H1 (cell line): Measurements from ENCODE around the gene HAND1. TPM values are rescaled to one million over a fixed set of nuclear protein-coding genes. Genes with fewer than 3 reads are reported as not detected.
A peak's percentile ranks its signal among the peaks of the same experiment; 100 is the strongest.

Experiments
- CTCF ChIA-PET: fragments of 300-600 bp; sonication (Branson Sonifier 250); formaldehyde crosslinking; loops from one replicate; lab custom pipeline; 2021; ENCODE audit not compliant: partially characterized antibody; lab: Charles Lee
- POLR2A ChIA-PET: fragments of 300-600 bp; sonication (Branson Sonifier 250); formaldehyde crosslinking; loops from one replicate; lab custom pipeline; 2021; ENCODE audit warnings: inconsistent platforms; ENCODE audit not compliant: partially characterized antibody; lab: Charles Lee
- DNase-seq, 2 experiments: peaks; one replicate each; pipeline versions ENCODE4 v3.0.0 to v3.0.0-alpha.2; 2010 to 2022; ENCODE audit warnings: low spot score in 2 of 2, low read depth in 1 of 2, mixed read lengths in 1 of 2
- FAIRE-seq: peaks from 2 replicates; lab custom pipeline; 2011; peaks lifted over from hg19 to GRCh38; lab: Jason Lieb, UNC
- H2AFZ ChIP-seq: 2 replicates; pipeline ENCODE4 v1.8.1; 2012; ENCODE audit warnings: low read length, inconsistent platforms
- H2AK5ac ChIP-seq: 2 replicates; pipeline ENCODE4 v1.6.1; 2013; ENCODE audit warnings: low read depth, low read length
- H2BK120ac ChIP-seq: replicated peaks from 2 replicates; pipeline ENCODE3; 2013; ENCODE audit warnings: low read depth, low read length, inconsistent platforms
- H2BK12ac ChIP-seq: 2 replicates; pipeline ENCODE4 v1.6.1; 2013; ENCODE audit warnings: low read depth, low read length
- H2BK15ac ChIP-seq: 2 replicates; pipeline ENCODE4 v1.6.1; 2013; ENCODE audit warnings: low read length
- H2BK20ac ChIP-seq: 2 replicates; pipeline ENCODE4 v1.6.1; 2013; ENCODE audit warnings: low read length
- H2BK5ac ChIP-seq: 2 replicates; pipeline ENCODE4 v1.6.1; 2013; ENCODE audit warnings: low read depth, low read length
- H3K14ac ChIP-seq: 2 replicates; pipeline ENCODE4 v1.6.1; 2013; ENCODE audit warnings: inconsistent platforms; ENCODE audit not compliant: insufficient read length
- H3K18ac ChIP-seq: 2 replicates; pipeline ENCODE4 v1.6.1; 2013; ENCODE audit warnings: low read length; ENCODE audit errors: extremely low read depth
- H3K23ac ChIP-seq: 2 replicates; pipeline ENCODE4 v1.6.1; 2013; ENCODE audit warnings: inconsistent platforms; ENCODE audit not compliant: insufficient read length
- H3K23me2 ChIP-seq: 2 replicates; pipeline ENCODE4 v1.6.1; 2013; ENCODE audit warnings: low read depth, low read length
- H3K27ac ChIP-seq: 2 replicates; pipeline ENCODE4 v1.6.1; 2011; ENCODE audit warnings: low read depth, low read length, inconsistent platforms
- H3K27me3 ChIP-seq, 4 experiments: replicated peaks in 1 of 4; 1 replicate in 1 of 4; 2 replicates in 3 of 4; pipeline versions ENCODE4 v1.6.1 to v1.8.1; 2011 to 2013; ENCODE audit warnings: low read length in 3 of 4, mild to moderate bottlenecking in 3 of 4, inconsistent platforms in 2 of 4, mixed read lengths in 2 of 4, moderate library complexity in 1 of 4; ENCODE audit not compliant: control insufficient read depth in 3 of 4, insufficient read depth in 3 of 4; ENCODE audit errors: extremely low read depth in 1 of 4
- H3K36me3 ChIP-seq, 4 experiments: 2 replicates each; pipeline versions ENCODE4 v1.6.1 to v1.8.1; 2011 to 2013; ENCODE audit warnings: mild to moderate bottlenecking in 4 of 4, low read length in 3 of 4, moderate library complexity in 2 of 4, control low read depth in 1 of 4, inconsistent platforms in 1 of 4; ENCODE audit not compliant: insufficient read depth in 4 of 4, control insufficient read depth in 2 of 4
- H3K4ac ChIP-seq: replicated peaks from 2 replicates; pipeline ENCODE3; 2013; ENCODE audit warnings: low read length, low read depth, mixed read lengths, inconsistent platforms; ENCODE audit not compliant: insufficient read length
- H3K4me1 ChIP-seq, 4 experiments: replicated peaks in 1 of 4; 1 replicate in 1 of 4; 2 replicates in 3 of 4; pipeline versions ENCODE4 v1.6.1 to v1.8.1; 2011 to 2013; ENCODE audit warnings: low read length in 3 of 4, inconsistent platforms in 2 of 4, mixed read lengths in 1 of 4; ENCODE audit not compliant: insufficient read depth in 4 of 4, control insufficient read depth in 3 of 4
- H3K4me2 ChIP-seq, 2 experiments: 2 replicates each; pipeline versions ENCODE4 v1.6.1 to v1.8.1; 2011 to 2013; ENCODE audit warnings: low read depth in 2 of 2, low read length in 2 of 2, control low read depth in 1 of 2, inconsistent platforms in 1 of 2, mild to moderate bottlenecking in 1 of 2; ENCODE audit not compliant: insufficient read depth in 1 of 2
- H3K4me3 ChIP-seq, 4 experiments: fragments of 200-600, 300-600 bp in 1 of 4; sonication (generic), shearing (Covaris generic), sonication (Bioruptor Twin) in 1 of 4; 2 replicates each; pipeline versions ENCODE4 v1.5.1 to v1.8.1; 2011 to 2016; ENCODE audit warnings: low read length in 4 of 4, low read depth in 3 of 4, control low read depth in 2 of 4, inconsistent platforms in 2 of 4, mild to moderate bottlenecking in 2 of 4, mixed read lengths in 1 of 4, moderate library complexity in 1 of 4; ENCODE audit not compliant: insufficient read depth in 2 of 4; ENCODE audit errors: extremely low read depth in 1 of 4
- H3K56ac ChIP-seq: replicated peaks from 2 replicates; pipeline ENCODE3; 2013; ENCODE audit warnings: low read depth, mild to moderate bottlenecking, mixed read lengths, low read length, inconsistent platforms; ENCODE audit not compliant: insufficient read length
- H3K79me1 ChIP-seq: 2 replicates; pipeline ENCODE4 v1.6.1; 2013; ENCODE audit warnings: low read depth, low read length, control low read depth
- H3K79me2 ChIP-seq, 2 experiments: 2 replicates each; pipeline versions ENCODE4 v1.6.1 to v1.8.1; 2012 to 2013; ENCODE audit warnings: low read length in 2 of 2, mild to moderate bottlenecking in 2 of 2, inconsistent platforms in 1 of 2; ENCODE audit not compliant: insufficient read depth in 2 of 2, control insufficient read depth in 1 of 2
- H3K9ac ChIP-seq, 4 experiments: replicated peaks in 1 of 4; 1 replicate in 1 of 4; 2 replicates in 3 of 4; pipeline versions ENCODE4 v1.6.1 to v1.8.1; 2011 to 2013; ENCODE audit warnings: low read depth in 3 of 4, low read length in 3 of 4, control low read depth in 2 of 4, mild to moderate bottlenecking in 2 of 4, moderate library complexity in 2 of 4, inconsistent platforms in 1 of 4; ENCODE audit errors: extremely low read depth in 1 of 4
- H3K9me3 ChIP-seq, 2 experiments: 2 replicates each; pipeline versions ENCODE4 v1.6.1 to v1.8.1; 2012 to 2013; ENCODE audit warnings: mild to moderate bottlenecking in 2 of 2, moderate library complexity in 2 of 2, control low read depth in 1 of 2, inconsistent platforms in 1 of 2, low read depth in 1 of 2, low read length in 1 of 2, mixed read lengths in 1 of 2; ENCODE audit not compliant: insufficient read depth in 2 of 2
- H4K20me1 ChIP-seq, 2 experiments: replicated peaks in 1 of 2; 2 replicates each; pipeline versions ENCODE3 to v1.8.1; 2011 to 2013; ENCODE audit warnings: inconsistent platforms in 2 of 2, low read length in 2 of 2, mild to moderate bottlenecking in 1 of 2; ENCODE audit not compliant: insufficient read depth in 2 of 2, control insufficient read depth in 1 of 2
- H4K5ac ChIP-seq: 2 replicates; pipeline ENCODE4 v1.6.1; 2013; ENCODE audit warnings: low read length, low read depth, mixed read lengths, inconsistent platforms; ENCODE audit not compliant: insufficient read length
- H4K8ac ChIP-seq: 2 replicates; pipeline ENCODE4 v1.8.0; 2013; ENCODE audit warnings: mild to moderate bottlenecking, moderate library complexity, low read length, inconsistent platforms; ENCODE audit not compliant: insufficient read depth; ENCODE audit errors: extremely low read depth
- H4K91ac ChIP-seq: replicated peaks from 2 replicates; pipeline ENCODE3; 2013; ENCODE audit warnings: low read length, mixed read lengths, inconsistent platforms; ENCODE audit not compliant: insufficient read length
- CBX8 ChIP-seq: fragments of 300-800, 300-1000 bp; sonication (generic); IDR thresholded peaks from 2 replicates; pipeline ENCODE4 v1.7.1; 2016; ENCODE audit warnings: low read depth, low read length, borderline replicate concordance
- EZH2 ChIP-seq: fragments of 200-600 bp; sonication (generic); IDR thresholded peaks from 2 replicates; pipeline ENCODE4 v1.7.1; 2012; ENCODE audit warnings: low read depth, mild to moderate bottlenecking, moderate library complexity, low read length, inconsistent platforms; ENCODE audit not compliant: severe bottlenecking
- NRF1 ChIP-seq: IDR thresholded peaks from 2 replicates; pipeline ENCODE4 v1.6.1; 2011; ENCODE audit warnings: mild to moderate bottlenecking, low read depth, low read length, improper control_type of control experiment
- RNF2 ChIP-seq: fragments of 200-900, 300-1000 bp; sonication (generic); IDR thresholded peaks from 2 replicates; pipeline ENCODE4 v1.7.1; 2016; ENCODE audit warnings: borderline replicate concordance, low read depth, mild to moderate bottlenecking, antibody characterized with exemption, low read length; ENCODE audit not compliant: poor library complexity, severe bottlenecking; ENCODE audit errors: missing control alignments
- SUZ12 ChIP-seq: fragments of 200-600 bp; sonication (generic); IDR thresholded peaks from 2 replicates; pipeline ENCODE4 v1.6.1; 2012; ENCODE audit warnings: mild to moderate bottlenecking, inconsistent platforms, low read length, moderate library complexity, mixed read lengths
- WGBS, 2 experiments: shearing (Covaris generic) in 1 of 2; methylation state at CpG; one replicate each; pipeline versions ENCODE4 v1.1.6 to v1.1.7; 2013 to 2015; ENCODE audit warnings: low lambda C conversion rate in 2 of 2, mixed read lengths in 2 of 2, inconsistent platforms in 1 of 2, low coverage in 1 of 2, missing lambda C conversion rate in 1 of 2; ENCODE audit not compliant: insufficient replicate concordance in 2 of 2, insufficient coverage in 1 of 2, insufficient read length in 1 of 2; ENCODE audit errors: extremely low coverage in 1 of 2, missing lambda C conversion rate in 1 of 2; 5-methylcytosine and 5-hydroxymethylcytosine counted together
- polyA plus RNA-seq, 7 experiments: library from polyadenylated mRNA; depleted of rRNA in 3 of 7; stranded (reverse) in 5 of 7; unstranded in 2 of 7; fragments of >200 nt in 5 of 7; fragments of 200-250 nt in 2 of 7; gene quantifications; 1 replicate in 5 of 7; 2 replicates in 1 of 7; 4 replicates in 1 of 7; pipeline versions ENCODE4 v1.2.1 to v1.2.3, GENCODE V29; 2011 to 2013; ENCODE audit warnings: missing spikeins in 2 of 7, mixed read lengths in 2 of 7
- total RNA-seq: library from RNA; stranded (reverse); fragmentation: NEBNext Ultra II Directional; extraction: Animal tissue kit (Norgen Biotek cat#: 25700); gene quantifications from 2 replicates; pipeline ENCODE4 v1.2.1, GENCODE V29; 2021

The HAND1 gene
- total and polyA plus RNA-seq, 2 of the 8 experiments (the other 6 are each of a cell fraction or from before 2014, with no cell fraction given): 0.06 TPM; not detected in 1

- no peak overlapping the region for H3K23ac ChIP-seq
- no peaks in the 10 kb centered on the region; the same call in 1 of the 2 replicates for H3K79me1 ChIP-seq
- DNase-seq (no peak), FAIRE-seq (no peak)
- no peak overlapping the region for H4K5ac ChIP-seq
- peak overlapping the region in 1 of 4 experiments; percentile 58; a peak in 3 of 8 replicates for H3K4me3 ChIP-seq
- TF ChIP-seq CBX8 (peak; percentile 97), RNF2 (peak; percentile 100), NRF1 (no peak), SUZ12 (peak; percentile 96), EZH2 (peak; percentile 92)
- 7% methylated on average over 17 of the region's 17 CpGs; no CpG with 5 or more reads in 1 of the 2 experiments for WGBS, 2 experiments
- peaks cover 11% of the 10 kb centered on the region; the same call in 1 of the 2 replicates for H3K23me2 ChIP-seq
- no peak overlapping the region for H3K14ac ChIP-seq
- H3K79me2 ChIP-seq: no peaks in the 10 kb centered on the region
- no peak overlapping the region for H4K91ac ChIP-seq
- H3K9me3 ChIP-seq: no peaks in the 10 kb centered on the region
- H3K4ac ChIP-seq: no peak overlapping the region
- H3K4me2 ChIP-seq: peak overlapping the region; percentile 80 to 85; a peak in 3 of 4 replicates
- peak overlapping the region; percentile 96 for H2BK12ac ChIP-seq
- ChIA-PET POLR2A (interaction anchor here (0.6 to 2.6 kb wide), 3 partner anchors 10 to 134 kb away, joined by 3 to 16 read pairs (median 3); no protein-coding TSS in a partner anchor), CTCF (interaction anchor here (2.4 to 16.1 kb wide), 4 partner anchors 7 to 136 kb away, joined by 7 to 273 read pairs (median 24); no protein-coding TSS in a partner anchor)
- peak overlapping the region; percentile 29 for H2BK120ac ChIP-seq
- H3K36me3 ChIP-seq: peaks cover 0 to under 1% (median 0%) of the 10 kb centered on the region in 4 experiments; a peak in 1 of 8 replicates
- H2BK20ac ChIP-seq: peak overlapping the region; percentile 82; the same call in 1 of the 2 replicates
- H3K18ac ChIP-seq: no peak overlapping the region
- no peak overlapping the region for H3K56ac ChIP-seq
- H4K8ac ChIP-seq: no peak overlapping the region
- no peak overlapping the region for H2AFZ ChIP-seq
- H2BK5ac ChIP-seq: no peak overlapping the region
- peaks cover 90 to 100% (median 95%) of the 10 kb centered on the region in 4 experiments for H3K27me3 ChIP-seq
- peak overlapping the region; percentile 99 for H2BK15ac ChIP-seq
- peak overlapping the region; percentile 88 for H2AK5ac ChIP-seq
- peaks cover 16 to 34% of the 10 kb centered on the region in 2 experiments for H4K20me1 ChIP-seq
- no peak overlapping the region for H3K27ac ChIP-seq
- no peak overlapping the region for H3K9ac ChIP-seq
- peaks cover 18 to 41% (median 24%) of the 10 kb centered on the region in 4 experiments for H3K4me1 ChIP-seq
Measured at GRCh38 chr5:154474396-154475334, 3.4 kb downstream of the HAND1 start.
